ENCODE measurements around the gene ZG16. TPM values are rescaled to one million over a fixed set of nuclear protein-coding genes. Genes with fewer than 3 reads are reported as not detected.

The ZG16 gene
- polyA plus RNA-seq, 1 donor (not counting 4 experiments of a cell fraction or from before 2014, with no cell fraction given) = not detected

GRCh38 chr16:29811170-29811895 is 33.3 kb downstream of the ZG16 start:
- Histone ChIP-seq H3K9ac (ENCODE audit: control insufficient read depth, extremely low read depth, insufficient read depth, low read length) (peak overlapping the region; percentile 47), H3K4me1 (ENCODE audit: control insufficient read depth, extremely low read depth, insufficient read depth, low read length) (peaks cover 34% of the 10 kb centered on the region), H3K27me3 (ENCODE audit: control insufficient read depth, extremely low read depth, insufficient read depth, low read length) (peaks cover 15% of the 10 kb centered on the region), H3K79me2 (ENCODE audit: control insufficient read depth, insufficient read depth, low read length) (peaks cover 22% of the 10 kb centered on the region), H3K4me2 (ENCODE audit: control insufficient read depth, extremely low read depth, insufficient read depth, low read depth, low read length) (peak overlapping the region; percentile 94), H3K27ac (ENCODE audit: control insufficient read depth, insufficient read depth, low read length) (peak overlapping the region; percentile 26), H3K4me3 (ENCODE audit: control insufficient read depth in 2 of 3, extremely low read depth in 1 of 3, insufficient read depth in 2 of 3, low read depth in 1 of 3, low read length in 3 of 3) (peak overlapping the region; percentile 23 to 72 (median 53)), H3K9me3 (ENCODE audit: control insufficient read depth, low read depth, low read length) (no peaks in the 10 kb centered on the region), H3K9me1 (ENCODE audit: control insufficient read depth, extremely low read depth, insufficient read depth, low read length) (peaks cover 2% of the 10 kb centered on the region), H4K20me1 (ENCODE audit: control insufficient read depth, extremely low read depth, insufficient read depth, low read length) (no peaks in the 10 kb centered on the region), H3K36me3 (ENCODE audit: control insufficient read depth in 2 of 2, extremely low read depth in 1 of 2, insufficient read depth in 2 of 2, low read length in 2 of 2) (peaks cover 5 to 9% of the 10 kb centered on the region in 2 experiments), H2AFZ (ENCODE audit: control insufficient read depth, low read length) (peak overlapping the region; percentile 33)
- dilution Hi-C loops (cut with MboI; ENCODE audit: extremely low pct_ligation_motif_present, low sequenced_read_pairs) = no loop called here
- DNase-seq (ENCODE audit: low read depth, low spot score) (no peak), FAIRE-seq (peak; percentile 74)
- TF ChIP-seq EZH2 (IDR thresholded peaks at IDR 0.05; ENCODE audit: low read length) = no peak
- no peak for TF ChIP-seq CTCF (optimal IDR thresholded peaks at IDR 0.05 in 1 of 3, IDR thresholded peaks at IDR 0.05 in 1 of 3, conservative IDR thresholded peaks at IDR 0.05 in 1 of 3; ENCODE audit: extremely low read depth in 1 of 3, insufficient read depth in 2 of 3, low read length in 3 of 3)

- Histone ChIP-seq H4K20me1 (ENCODE audit: control insufficient read depth, extremely low read depth, insufficient read depth, low read length) (no peaks in the 10 kb centered on the region), H3K36me3 (ENCODE audit: control insufficient read depth in 2 of 2, extremely low read depth in 1 of 2, insufficient read depth in 2 of 2, low read length in 2 of 2) (peaks cover 5 to 9% of the 10 kb centered on the region in 2 experiments), H3K9ac (ENCODE audit: control insufficient read depth, extremely low read depth, insufficient read depth, low read length) (peak within 1 kb of the TSS; percentile 47), H3K4me3 (ENCODE audit: control insufficient read depth in 2 of 3, extremely low read depth in 1 of 3, insufficient read depth in 2 of 3, low read depth in 1 of 3, low read length in 3 of 3) (peak within 1 kb of the TSS; percentile 23 to 72 (median 53)), H3K4me2 (ENCODE audit: control insufficient read depth, extremely low read depth, insufficient read depth, low read depth, low read length) (peak within 1 kb of the TSS; percentile 94), H3K9me3 (ENCODE audit: control insufficient read depth, low read depth, low read length) (no peaks in the 10 kb centered on the region), H3K79me2 (ENCODE audit: control insufficient read depth, insufficient read depth, low read length) (peaks cover 26% of the 10 kb centered on the region), H3K9me1 (ENCODE audit: control insufficient read depth, extremely low read depth, insufficient read depth, low read length) (peaks cover 2% of the 10 kb centered on the region), H2AFZ (ENCODE audit: control insufficient read depth, low read length) (peak within 1 kb of the TSS; percentile 33), H3K4me1 (ENCODE audit: control insufficient read depth, extremely low read depth, insufficient read depth, low read length) (peaks cover 35% of the 10 kb centered on the region), H3K27me3 (ENCODE audit: control insufficient read depth, extremely low read depth, insufficient read depth, low read length) (peaks cover 15% of the 10 kb centered on the region), H3K27ac (ENCODE audit: control insufficient read depth, insufficient read depth, low read length) (peak within 1 kb of the TSS; percentile 26)
- DNase-seq (ENCODE audit: low read depth, low spot score) (no peak), FAIRE-seq (no peak)
- dilution Hi-C loops (cut with MboI; ENCODE audit: extremely low pct_ligation_motif_present, low sequenced_read_pairs) = no loop called here
- TF ChIP-seq CTCF (optimal IDR thresholded peaks at IDR 0.05 in 1 of 3, IDR thresholded peaks at IDR 0.05 in 1 of 3, conservative IDR thresholded peaks at IDR 0.05 in 1 of 3; ENCODE audit: extremely low read depth in 1 of 3, insufficient read depth in 2 of 3, low read length in 3 of 3) (no peak), EZH2 (IDR thresholded peaks at IDR 0.05; ENCODE audit: low read length) (peak; percentile 72)
These were observed 34.0 kb downstream of the ZG16 start, which contains the start of gene PRRT2 for GRCh38 chr16:29811896-29812665. PRRT2 (plus strand) TSS chr16:29812193; CDS start chr16:29813055, 862 bp downstream.
